Ishikawa (cell line): ENCODE data around the gene GMFB.

Experiments
- CEBPB ChIP-seq: IDR thresholded peaks from 2 replicates; pipeline ENCODE4 v1.6.1; 2012
- CREB1 ChIP-seq: IDR thresholded peaks from 2 replicates; pipeline ENCODE4 v1.6.1; 2012; ENCODE audit warnings: low read depth
- EGR1 ChIP-seq: IDR thresholded peaks from 2 replicates; pipeline ENCODE4 v1.6.1; 2012
- EP300 ChIP-seq: IDR thresholded peaks from 2 replicates; pipeline ENCODE4 v1.6.1; 2012; ENCODE audit warnings: borderline replicate concordance
- FOXM1 ChIP-seq: IDR thresholded peaks from 2 replicates; pipeline ENCODE4 v1.6.1; 2012; ENCODE audit warnings: low read depth, borderline replicate concordance
- MAX ChIP-seq: IDR thresholded peaks from 2 replicates; pipeline ENCODE4 v1.6.1; 2012
- NFIC ChIP-seq: IDR thresholded peaks from 2 replicates; pipeline ENCODE4 v1.6.1; 2012
- RAD21 ChIP-seq: IDR thresholded peaks from 2 replicates; pipeline ENCODE4 v1.6.1; 2012; ENCODE audit warnings: low read depth
- REST ChIP-seq: IDR thresholded peaks from 2 replicates; pipeline ENCODE4 v1.6.1; 2012; ENCODE audit warnings: low read depth, mild to moderate bottlenecking
- TAF1 ChIP-seq: IDR thresholded peaks from 2 replicates; pipeline ENCODE4 v1.6.1; 2012; ENCODE audit warnings: low read depth, mild to moderate bottlenecking
- TCF12 ChIP-seq: IDR thresholded peaks from 2 replicates; pipeline ENCODE4 v1.6.1; 2012; ENCODE audit warnings: low read depth
- TEAD4 ChIP-seq: IDR thresholded peaks from 2 replicates; pipeline ENCODE4 v1.6.1; 2012
- USF1 ChIP-seq: IDR thresholded peaks from 2 replicates; pipeline ENCODE4 v1.6.1; 2012
- YY1 ChIP-seq: IDR thresholded peaks from 2 replicates; pipeline ENCODE4 v1.6.1; 2012; ENCODE audit warnings: low read depth
- ZBTB7A ChIP-seq: IDR thresholded peaks from 2 replicates; pipeline ENCODE4 v1.6.1; 2012; ENCODE audit warnings: low read depth

GMFB gene

GRCh38 chr14:54528973-54529372 lies 40.2 kb upstream of the GMFB start:
- TF ChIP-seq RAD21 (no peak), REST (no peak), USF1 (no peak), YY1 (no peak), EP300 (no peak), FOXM1 (no peak), CREB1 (no peak), MAX (no peak), TEAD4 (no peak), ZBTB7A (no peak), TAF1 (no peak), CEBPB (no peak), TCF12 (no peak), EGR1 (no peak), NFIC (no peak)

DNA sequence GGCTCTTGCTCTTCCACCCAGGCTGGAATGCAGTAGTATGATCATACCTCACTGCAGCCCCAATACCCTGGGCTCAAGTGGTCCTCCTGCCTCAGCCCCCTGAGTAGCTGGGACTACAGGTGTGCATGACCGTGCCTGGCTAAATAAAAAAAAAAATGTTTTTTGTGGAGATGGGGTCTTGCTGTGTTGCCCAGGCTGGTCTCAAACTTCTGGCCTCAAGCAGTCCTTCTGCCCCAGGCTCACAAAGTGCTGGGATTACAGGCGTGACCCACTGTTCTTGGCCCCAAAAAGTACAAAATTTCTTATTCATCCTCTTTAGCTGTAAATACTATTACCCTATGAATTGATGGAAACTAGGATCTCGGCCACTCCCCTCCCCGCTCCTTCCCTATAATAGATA lies 35.6 kb upstream of the GMFB start:
- TF ChIP-seq MAX (no peak), USF1 (no peak), TEAD4 (no peak), REST (no peak), YY1 (no peak), FOXM1 (no peak), ZBTB7A (no peak), CEBPB (no peak), EGR1 (no peak), RAD21 (no peak), TAF1 (no peak), TCF12 (no peak), CREB1 (no peak), EP300 (no peak)

DNA sequence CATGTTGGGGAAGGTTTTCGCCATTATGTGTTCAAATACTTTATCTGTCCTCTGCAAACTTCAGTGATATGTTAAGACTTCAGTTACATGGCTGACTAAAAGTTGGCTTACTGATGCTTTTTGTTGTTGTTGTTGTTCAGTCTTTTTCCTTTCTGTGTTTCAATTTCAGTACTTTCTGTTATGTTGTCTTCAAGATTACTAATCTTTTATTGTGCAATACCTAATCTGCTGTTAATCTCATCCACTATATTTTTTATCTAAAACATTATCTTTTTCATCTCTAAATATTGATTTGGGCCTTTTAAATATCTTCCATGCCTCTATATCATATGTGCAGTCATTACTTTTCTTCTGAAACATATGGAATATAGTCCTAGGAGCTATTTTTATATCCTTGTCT lies 27.9 kb upstream of the GMFB start:
- TF ChIP-seq EP300, result no peak
- TF ChIP-seq EGR1, result no peak
- no peak for TF ChIP-seq USF1
- TF ChIP-seq YY1, result no peak
- TF ChIP-seq MAX, result no peak
- TF ChIP-seq FOXM1, result no peak

GRCh38 chr14:54515670-54516069 lies 26.9 kb upstream of the GMFB start:
- TF ChIP-seq EP300 (no peak), EGR1 (no peak), REST (no peak), TEAD4 (no peak), MAX (no peak), TAF1 (no peak), RAD21 (no peak), ZBTB7A (no peak), NFIC (no peak), CEBPB (no peak), FOXM1 (no peak), USF1 (no peak), YY1 (no peak)
